GM12878 (cell line): ENCODE results near the gene RAB3GAP1. TPM values are rescaled to one million over a fixed set of nuclear protein-coding genes. Genes with fewer than 3 reads are reported as not detected.

Experiments used
- CHD4 ChIP-seq: fragments of 200-600 bp; sonication (generic); IDR thresholded peaks from 2 replicates; pipeline ENCODE4 v1.6.1; 2016; ENCODE audit warnings: mild to moderate bottlenecking
- CUX1 ChIP-seq: IDR thresholded peaks from 2 replicates; pipeline ENCODE4 v1.6.1; 2012; ENCODE audit warnings: improper control_type of control experiment, low read depth, low read length; ENCODE audit not compliant: insufficient replicate concordance
- HDAC2 ChIP-seq: fragments of 200-600 bp; sonication (generic); IDR thresholded peaks from 2 replicates; pipeline ENCODE4 v1.6.1; 2017
- PBX3 ChIP-seq: IDR thresholded peaks from 2 replicates; pipeline ENCODE4 v1.6.1; 2011; ENCODE audit warnings: mild to moderate bottlenecking, low read depth, low read length, moderate library complexity; ENCODE audit not compliant: insufficient replicate concordance
- RAD51 ChIP-seq: fragments of 450-650 bp; IDR thresholded peaks from 2 replicates; pipeline ENCODE4 v1.6.1; 2016; ENCODE audit warnings: moderate library complexity, mild to moderate bottlenecking, inconsistent platforms
- TCF3 ChIP-seq: IDR thresholded peaks from 2 replicates; pipeline ENCODE4 v1.6.1; 2012; ENCODE audit warnings: low read depth, mild to moderate bottlenecking, low read length, borderline replicate concordance; ENCODE audit not compliant: insufficient read depth
- ZBTB4 ChIP-seq: fragments of 450-650 bp; formaldehyde crosslinking; IDR thresholded peaks from 2 replicates; pipeline ENCODE4 v1.4.0; 2022; ENCODE audit warnings: mild to moderate bottlenecking, moderate library complexity
- ZNF687 ChIP-seq: fragments of 450-650 bp; IDR thresholded peaks from 2 replicates; pipeline ENCODE4 v1.6.1; 2017; ENCODE audit warnings: mild to moderate bottlenecking, moderate library complexity
- polyA plus RNA-seq, 11 experiments: library from polyadenylated mRNA; depleted of rRNA in 4 of 11; unstranded in 6 of 11; stranded (reverse) in 5 of 11; fragments of >200 nt; fragmentation: Nextera tagmentation in 4 of 11; fragmentation: Illumina TruSeq in 1 of 11; extraction: Ambion mirVana in 4 of 11; extraction: Trizol in 1 of 11; gene quantifications; 1 replicate in 1 of 11; 2 replicates in 10 of 11; pipeline versions ENCODE4 v1.2.1 to v1.2.3, GENCODE V29; 2011 to 2016; ENCODE audit warnings: inconsistent platforms in 2 of 11, missing spikeins in 2 of 11, low read depth in 1 of 11
- total RNA-seq, 4 experiments: library from RNA; depleted of rRNA in 3 of 4; stranded (reverse); fragments of >200 nt in 3 of 4; fragmentation: Illumina TruSeq in 1 of 4; extraction: Trizol in 1 of 4; gene quantifications; 2 replicates each; pipeline versions ENCODE4 v1.2.1 to v1.2.3, GENCODE V29; 2013 to 2021

RAB3GAP1 gene
- total and polyA plus RNA-seq, 10 of the 15 experiments (the other 5 are each of a cell fraction or from before 2014, with no cell fraction given) = 13.7 to 36.9 (median 21.0) TPM

GRCh38 chr2:135072125-135072997 lies 20.3 kb downstream of the RAB3GAP1 start (continued):
- no peak for TF ChIP-seq CUX1
- no peak for TF ChIP-seq HDAC2
- no peak for TF ChIP-seq PBX3
- TF ChIP-seq TCF3 = no peak
- TF ChIP-seq ZNF687 = no peak
- TF ChIP-seq ZBTB4 (CRISPR knock-in tag) = no peak
- TF ChIP-seq CHD4 = no peak
- TF ChIP-seq RAD51 = no peak
